NCI-H2081 treated with DMSO at 0.1 percent for 48 hours (cell line): Measurements from ENCODE around the gene PSMB8.

Source experiments
- DNase-seq: peaks from one replicate; lab custom pipeline; 2025; lab: John Stamatoyannopoulos, UW

The PSMB8 gene

GRCh38 chr6:32792901-32793435, 50.9 kb downstream of the PSMB8 start:
- DNase-seq: no peak
